Stimulated activated CD4-positive, alpha-beta T cell treated with anti-CD3 and anti-CD28 coated beads, Interleukin-4, amount 100 ng/mL, for 4 hours (primary cell): ENCODE results near the gene MTRR.
A peak's percentile ranks its signal among the peaks of the same experiment; 100 is the strongest.
"Not testable (repeated sequence)": the region's sequence is repeated elsewhere in the genome, so short reads cannot be mapped to it uniquely, and the experiment has no call there.

ENCODE experiments used
- DNase-seq, 2 experiments: peaks; one replicate each; pipeline ENCODE4 v3.0.0-alpha.2; 2020

MTRR gene

GRCh38 chr5:7902666-7903625, 34.0 kb downstream of the MTRR start:
- no peak for DNase-seq

GRCh38 chr5:7904170-7904569, 35.2 kb downstream of the MTRR start:
- no peak for DNase-seq

GRCh38 chr5:7907612-7908011, 38.7 kb downstream of the MTRR start:
- no peak for DNase-seq

GRCh38 chr5:7908317-7908716, 39.4 kb downstream of the MTRR start:
- DNase-seq, result no peak

GRCh38 chr5:7910738-7911428, 41.9 kb downstream of the MTRR start:
- DNase-seq, result no peak

GRCh38 chr5:7911429-7911771, 42.5 kb downstream of the MTRR start:
- not testable (repeated sequence) for DNase-seq

GRCh38 chr5:7916171-7916804, 47.3 kb downstream of the MTRR start:
- no peak for DNase-seq

- DNase-seq, result no peak
These were observed 48.5 kb downstream of the MTRR start for GRCh38 chr5:7917130-7918123.

- no peak for DNase-seq
These were observed 57.2 kb downstream of the MTRR start for GRCh38 chr5:7925961-7926695.

- DNase-seq, result no peak
These were observed 57.8 kb downstream of the MTRR start for GRCh38 chr5:7926720-7927119.

- DNase-seq, result peak in 1 of 2 experiments; percentile 25
These were observed 58.8 kb downstream of the MTRR start for GRCh38 chr5:7927466-7928375.

- no peak for DNase-seq
These were observed 61.1 kb downstream of the MTRR start for GRCh38 chr5:7930011-7930410.

GRCh38 chr5:7941692-7942091, 72.7 kb downstream of the MTRR start:
- no peak for DNase-seq

GRCh38 chr5:7947301-7947700, 78.4 kb downstream of the MTRR start:
- DNase-seq, result no peak
